ENCODE results near the gene KRT7. TPM values are rescaled to one million over a fixed set of nuclear protein-coding genes. Genes with fewer than 3 reads are reported as not detected.
"Not testable (repeated sequence)": the region's sequence is repeated elsewhere in the genome, so short reads cannot be mapped to it uniquely, and the experiment has no call there.

The KRT7 gene
- total and polyA plus RNA-seq, 3 experiments from 2014 or later = 3.2 to 5.6 TPM; not detected in 1

- Histone ChIP-seq H3K4me1 (ENCODE audit: insufficient read depth, low read length) (peaks cover 6% of the 10 kb centered on the region), H3K4me3 (ENCODE audit: low read length) (no peak overlapping the region), H3K9me3 (ENCODE audit: low read length) (no peaks in the 10 kb centered on the region), H3K27me3 (ENCODE audit: insufficient read depth, low read length, poor library complexity, severe bottlenecking) (no peaks in the 10 kb centered on the region), H3K36me3 (ENCODE audit: insufficient read depth, low read length) (no peaks in the 10 kb centered on the region), H3K27ac (ENCODE audit: low read depth, low read length) (no peak overlapping the region)
- Mint-ChIP-seq H3K36me3 (no peaks in the 10 kb centered on the region), H3K27ac (peak overlapping the region in 1 of 8 donors; percentile 10), H3K4me3 (no peak overlapping the region), H3K9me3 (no peaks in the 10 kb centered on the region), H3K27me3 (peaks cover 16 to 50% of the 10 kb centered on the region in 2 donors), H3K4me1 (peaks cover 7 to 11% (median 10%) of the 10 kb centered on the region in 3 donors)
- DNase-seq = no peak
- CTCF ChIA-PET = interaction anchor here (3.2 kb wide), 1 partner anchor 11 kb away, joined by 20 read pairs; no protein-coding TSS in a partner anchor
- POLR2A ChIA-PET = no interaction called here
Observed at GRCh38 chr12:52280796-52281560, 47.9 kb downstream of the KRT7 start.

GRCh38 chr12:52284562-52285171 is 51.6 kb downstream of the KRT7 start:
- Mint-ChIP-seq H3K27me3 (peaks cover 7 to 17% of the 10 kb centered on the region in 2 donors), H3K9me3 (no peaks in the 10 kb centered on the region), H3K4me1 (peaks cover 5 to 10% (median 8%) of the 10 kb centered on the region in 3 donors), H3K36me3 (no peaks in the 10 kb centered on the region), H3K4me3 (no peak overlapping the region), H3K27ac (no peak overlapping the region)
- no peaks in the 10 kb centered on the region for H3K36me3 ChIP-seq (ENCODE audit: insufficient read depth, low read length)
- no peak for DNase-seq
- H3K27ac ChIP-seq (ENCODE audit: low read depth, low read length) = no peak overlapping the region
- ChIA-PET POLR2A (no interaction called here), CTCF (interaction anchor here (1.4 kb wide), 1 partner anchor 48 kb away, joined by 3 read pairs; no protein-coding TSS in a partner anchor)
- H3K4me3 ChIP-seq (ENCODE audit: low read length) = no peak overlapping the region
- H3K27me3 ChIP-seq (ENCODE audit: insufficient read depth, low read length, poor library complexity, severe bottlenecking) = no peaks in the 10 kb centered on the region
- H3K9me3 ChIP-seq (ENCODE audit: low read length) = no peaks in the 10 kb centered on the region
- H3K4me1 ChIP-seq (ENCODE audit: insufficient read depth, low read length) = no peaks in the 10 kb centered on the region

- Histone ChIP-seq H3K4me1 (ENCODE audit: insufficient read depth, low read length) (no peaks in the 10 kb centered on the region), H3K36me3 (ENCODE audit: insufficient read depth, low read length) (no peaks in the 10 kb centered on the region), H3K27ac (ENCODE audit: low read depth, low read length) (no peak overlapping the region), H3K4me3 (ENCODE audit: low read length) (no peak overlapping the region), H3K27me3 (ENCODE audit: insufficient read depth, low read length, poor library complexity, severe bottlenecking) (no peaks in the 10 kb centered on the region), H3K9me3 (ENCODE audit: low read length) (no peaks in the 10 kb centered on the region)
- CTCF ChIA-PET = interaction anchor here (1.4 kb wide), 1 partner anchor 47 kb away, joined by 3 read pairs; no protein-coding TSS in a partner anchor
- POLR2A ChIA-PET = no interaction called here
- no peak for DNase-seq
- Mint-ChIP-seq H3K27me3 (peaks cover 1 to 12% of the 10 kb centered on the region in 2 donors), H3K27ac (no peak overlapping the region), H3K36me3 (no peaks in the 10 kb centered on the region), H3K4me1 (peaks cover 5 to 10% (median 8%) of the 10 kb centered on the region in 3 donors), H3K9me3 (no peaks in the 10 kb centered on the region), H3K4me3 (no peak overlapping the region)
Observed at GRCh38 chr12:52285172-52285745, 52.2 kb downstream of the KRT7 start.

GRCh38 chr12:52285851-52286530 is 52.9 kb downstream of the KRT7 start:
- Histone ChIP-seq H3K27me3 (ENCODE audit: insufficient read depth, low read length, poor library complexity, severe bottlenecking) (no peaks in the 10 kb centered on the region), H3K36me3 (ENCODE audit: insufficient read depth, low read length) (no peaks in the 10 kb centered on the region), H3K9me3 (ENCODE audit: low read length) (no peaks in the 10 kb centered on the region), H3K4me3 (ENCODE audit: low read length) (no peak overlapping the region), H3K4me1 (ENCODE audit: insufficient read depth, low read length) (no peaks in the 10 kb centered on the region), H3K27ac (ENCODE audit: low read depth, low read length) (no peak overlapping the region)
- Mint-ChIP-seq H3K27ac (no peak overlapping the region), H3K9me3 (no peaks in the 10 kb centered on the region), H3K4me3 (no peak overlapping the region), H3K36me3 (no peaks in the 10 kb centered on the region), H3K4me1 (peaks cover 5 to 10% (median 8%) of the 10 kb centered on the region in 3 donors), H3K27me3 (peaks cover 1 to 8% of the 10 kb centered on the region in 2 donors)
- no peak for DNase-seq
- CTCF ChIA-PET = no interaction called here
- POLR2A ChIA-PET = no interaction called here

GRCh38 chr12:52286857-52287785 is 54.1 kb downstream of the KRT7 start:
- peak overlapping the region in 1 of 7 donors; percentile 27 for H3K4me3 Mint-ChIP-seq
- H3K4me1 Mint-ChIP-seq; DNase-seq; H3K9me3 ChIP-seq (ENCODE audit: low read length); H3K4me1 ChIP-seq (ENCODE audit: insufficient read depth, low read length); CTCF ChIA-PET; POLR2A ChIA-PET; H3K4me3 ChIP-seq (ENCODE audit: low read length); H3K27ac Mint-ChIP-seq; H3K27me3 ChIP-seq (ENCODE audit: insufficient read depth, low read length, poor library complexity, severe bottlenecking); H3K9me3 Mint-ChIP-seq; H3K36me3 ChIP-seq (ENCODE audit: insufficient read depth, low read length); H3K36me3 Mint-ChIP-seq; H3K27ac ChIP-seq (ENCODE audit: low read depth, low read length): not testable (repeated sequence)
- peaks cover 5 to 12% of the 10 kb centered on the region in 2 donors for H3K27me3 Mint-ChIP-seq

GRCh38 chr12:52287816-52288805 is 55.1 kb downstream of the KRT7 start:
- peak overlapping the region in 4 of 7 donors; percentile 2 to 45 (median 25) for H3K4me3 Mint-ChIP-seq
- POLR2A ChIA-PET; H3K4me3 ChIP-seq (ENCODE audit: low read length); H3K9me3 ChIP-seq (ENCODE audit: low read length); H3K27me3 ChIP-seq (ENCODE audit: insufficient read depth, low read length, poor library complexity, severe bottlenecking); DNase-seq; H3K36me3 ChIP-seq (ENCODE audit: insufficient read depth, low read length); H3K4me1 ChIP-seq (ENCODE audit: insufficient read depth, low read length); H3K36me3 Mint-ChIP-seq; H3K9me3 Mint-ChIP-seq; H3K27ac ChIP-seq (ENCODE audit: low read depth, low read length); H3K4me1 Mint-ChIP-seq: not testable (repeated sequence)
- CTCF ChIA-PET = interaction anchor here (1.0 kb wide), 1 partner anchor 8 kb away, joined by 4 read pairs; no protein-coding TSS in a partner anchor
- peaks cover 9 to 16% of the 10 kb centered on the region in 2 donors for H3K27me3 Mint-ChIP-seq
- H3K27ac Mint-ChIP-seq = peak overlapping the region in 2 of 8 donors; percentile 29 to 34
